GM19193 (cell line): ENCODE measurements around the gene CHCHD3.

ENCODE experiments used
- POLR2A ChIP-seq: IDR thresholded peaks from 4 replicates; pipeline ENCODE4 v1.6.1; 2011; ENCODE audit not compliant: insufficient read depth, insufficient read length; ENCODE audit errors: extremely low read depth

Gene CHCHD3

GRCh38 chr7:133102276-133103060, 20.6 kb upstream of the CHCHD3 start:
- TF ChIP-seq POLR2A: no peak

GRCh38 chr7:133099633-133100286, 17.9 kb upstream of the CHCHD3 start:
- no peak for TF ChIP-seq POLR2A

- no peak for TF ChIP-seq POLR2A
Measured at GRCh38 chr7:133095119-133095671, 13.3 kb upstream of the CHCHD3 start.

- no peak for TF ChIP-seq POLR2A
Measured at GRCh38 chr7:133091943-133092464, 10.1 kb upstream of the CHCHD3 start.

GRCh38 chr7:133082390-133082766, 488 bp upstream of the CHCHD3 start:
- TF ChIP-seq POLR2A: no peak

GRCh38 chr7:133081119-133081598, 731 bp downstream of the CHCHD3 start:
- no peak for TF ChIP-seq POLR2A

- no peak for TF ChIP-seq POLR2A
Measured at GRCh38 chr7:133079296-133079695, 2.6 kb downstream of the CHCHD3 start.

- no peak for TF ChIP-seq POLR2A
Measured at GRCh38 chr7:133077394-133077793, 4.5 kb downstream of the CHCHD3 start.

- TF ChIP-seq POLR2A: no peak
Measured at GRCh38 chr7:133076142-133076541, 5.7 kb downstream of the CHCHD3 start.

- TF ChIP-seq POLR2A: no peak
Measured at GRCh38 chr7:133071506-133071905, 10.4 kb downstream of the CHCHD3 start.

- no peak for TF ChIP-seq POLR2A
Measured at GRCh38 chr7:133070562-133070961, 11.3 kb downstream of the CHCHD3 start.

- no peak for TF ChIP-seq POLR2A
Measured at GRCh38 chr7:133065301-133065700, 16.6 kb downstream of the CHCHD3 start.

GRCh38 chr7:133064082-133064820, 17.6 kb downstream of the CHCHD3 start:
- TF ChIP-seq POLR2A: no peak

GRCh38 chr7:133061792-133062191, 20.1 kb downstream of the CHCHD3 start:
- no peak for TF ChIP-seq POLR2A

GRCh38 chr7:133061357-133061756, 20.5 kb downstream of the CHCHD3 start:
- TF ChIP-seq POLR2A: no peak
